ENCODE data around the gene PGA4. TPM values are rescaled to one million over a fixed set of nuclear protein-coding genes. Genes with fewer than 3 reads are reported as not detected.
"Not testable (repeated sequence)": the region's sequence is repeated elsewhere in the genome, so short reads cannot be mapped to it uniquely, and the experiment has no call there.

PGA4 gene
- total RNA-seq, 5 donors from 2014 or later (not counting 1 experiment from before 2014, with no cell fraction given) = not detected

- H3K4me1 ChIP-seq (ENCODE audit: control insufficient read depth in 1 of 2, extremely low read depth in 1 of 2, insufficient read depth in 2 of 2, low read length in 2 of 2); H3K27me3 Mint-ChIP-seq; H3K36me3 ChIP-seq (ENCODE audit: control insufficient read depth in 2 of 2, extremely low read depth in 1 of 2, insufficient read depth in 1 of 2, low read length in 1 of 2); H3K36me3 Mint-ChIP-seq; H3K4me3 Mint-ChIP-seq; H3K9me3 ChIP-seq; H3K27ac Mint-ChIP-seq; H3K4me3 ChIP-seq (ENCODE audit: control insufficient read depth in 1 of 2, extremely low read depth in 1 of 2, low read length in 1 of 2); H3K27me3 ChIP-seq (replicated peaks in 1 of 2; ENCODE audit: control insufficient read depth in 2 of 2, extremely low read depth in 1 of 2, insufficient read depth in 2 of 2, low read length in 1 of 2); POLR2A ChIA-PET; H3K27ac ChIP-seq (ENCODE audit: low read length); DNase-seq; H3K4me1 Mint-ChIP-seq; CTCF ChIA-PET; ATAC-seq (replicated peaks in 1 of 4); H3K9me3 Mint-ChIP-seq: not testable (repeated sequence)
- no CpG with 5 or more reads among the region's 8 CpGs for WGBS (ENCODE audit: insufficient coverage)
Measured at GRCh38 chr11:61240875-61241274, 18.7 kb downstream of the PGA4 start, which contains the start of gene PGA5. TSS of gene PGA5 (plus strand) at chr11:61241175. CDS start at chr11:61241227, 52 bp downstream.

DNA sequence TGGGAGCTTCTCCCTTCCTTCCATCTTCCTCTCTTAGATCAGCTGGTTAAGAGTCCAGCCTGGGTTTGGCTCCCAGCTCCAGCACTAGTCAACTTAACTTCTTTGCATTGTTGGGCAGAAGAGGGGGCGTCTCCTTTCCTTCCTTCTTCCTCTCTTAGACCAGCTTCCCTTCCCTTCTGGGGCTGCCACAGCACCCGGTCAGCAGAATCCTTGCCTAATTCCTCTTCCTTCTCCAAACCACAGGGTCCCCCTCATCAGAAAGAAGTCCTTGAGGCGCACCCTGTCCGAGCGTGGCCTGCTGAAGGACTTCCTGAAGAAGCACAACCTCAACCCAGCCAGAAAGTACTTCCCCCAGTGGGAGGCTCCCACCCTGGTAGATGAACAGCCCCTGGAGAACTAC is 19.4 kb downstream of the PGA4 start:
- H3K4me3 Mint-ChIP-seq; H3K4me3 ChIP-seq (ENCODE audit: control insufficient read depth in 1 of 2, extremely low read depth in 1 of 2, low read length in 1 of 2); H3K36me3 Mint-ChIP-seq; ATAC-seq (replicated peaks in 1 of 4); POLR2A ChIA-PET; CTCF ChIA-PET; H3K27me3 ChIP-seq (replicated peaks in 1 of 2; ENCODE audit: control insufficient read depth in 2 of 2, extremely low read depth in 1 of 2, insufficient read depth in 2 of 2, low read length in 1 of 2); H3K9me3 ChIP-seq; H3K27me3 Mint-ChIP-seq; H3K27ac ChIP-seq (ENCODE audit: low read length); H3K4me1 ChIP-seq (ENCODE audit: control insufficient read depth in 1 of 2, extremely low read depth in 1 of 2, insufficient read depth in 2 of 2, low read length in 2 of 2); H3K4me1 Mint-ChIP-seq; H3K9me3 Mint-ChIP-seq; DNase-seq; H3K27ac Mint-ChIP-seq; H3K36me3 ChIP-seq (ENCODE audit: control insufficient read depth in 2 of 2, extremely low read depth in 1 of 2, insufficient read depth in 1 of 2, low read length in 1 of 2): not testable (repeated sequence)
- no CpG with 5 or more reads among the region's 5 CpGs for WGBS (ENCODE audit: insufficient coverage)

- ATAC-seq (replicated peaks in 1 of 4); H3K27ac Mint-ChIP-seq; H3K4me1 Mint-ChIP-seq; H3K36me3 Mint-ChIP-seq; H3K4me3 ChIP-seq (ENCODE audit: control insufficient read depth in 1 of 2, extremely low read depth in 1 of 2, low read length in 1 of 2); H3K9me3 ChIP-seq; H3K27me3 ChIP-seq (replicated peaks in 1 of 2; ENCODE audit: control insufficient read depth in 2 of 2, extremely low read depth in 1 of 2, insufficient read depth in 2 of 2, low read length in 1 of 2); H3K27ac ChIP-seq (ENCODE audit: low read length); POLR2A ChIA-PET; H3K36me3 ChIP-seq (ENCODE audit: control insufficient read depth in 2 of 2, extremely low read depth in 1 of 2, insufficient read depth in 1 of 2, low read length in 1 of 2); H3K27me3 Mint-ChIP-seq; H3K9me3 Mint-ChIP-seq; DNase-seq; CTCF ChIA-PET; H3K4me3 Mint-ChIP-seq; H3K4me1 ChIP-seq (ENCODE audit: control insufficient read depth in 1 of 2, extremely low read depth in 1 of 2, insufficient read depth in 2 of 2, low read length in 2 of 2): not testable (repeated sequence)
- WGBS (ENCODE audit: insufficient coverage) = no CpG with 5 or more reads among the region's 10 CpGs
Measured at GRCh38 chr11:61245284-61245964, 23.3 kb downstream of the PGA4 start.

- ATAC-seq (replicated peaks in 1 of 4); H3K36me3 ChIP-seq (ENCODE audit: control insufficient read depth in 2 of 2, extremely low read depth in 1 of 2, insufficient read depth in 1 of 2, low read length in 1 of 2); H3K9me3 ChIP-seq; H3K4me3 ChIP-seq (ENCODE audit: control insufficient read depth in 1 of 2, extremely low read depth in 1 of 2, low read length in 1 of 2); POLR2A ChIA-PET; H3K27ac ChIP-seq (ENCODE audit: low read length); H3K4me1 Mint-ChIP-seq; H3K4me1 ChIP-seq (ENCODE audit: control insufficient read depth in 1 of 2, extremely low read depth in 1 of 2, insufficient read depth in 2 of 2, low read length in 2 of 2); H3K27me3 ChIP-seq (replicated peaks in 1 of 2; ENCODE audit: control insufficient read depth in 2 of 2, extremely low read depth in 1 of 2, insufficient read depth in 2 of 2, low read length in 1 of 2); H3K27ac Mint-ChIP-seq; H3K4me3 Mint-ChIP-seq; DNase-seq; H3K27me3 Mint-ChIP-seq; H3K9me3 Mint-ChIP-seq; CTCF ChIA-PET; H3K36me3 Mint-ChIP-seq: not testable (repeated sequence)
- 70% methylated on average over 4 of the region's 9 CpGs for WGBS (ENCODE audit: insufficient coverage)
Measured at GRCh38 chr11:61248071-61248470, 25.9 kb downstream of the PGA4 start.

- CTCF ChIA-PET = not testable (repeated sequence)
Measured at GRCh38 chr11:61249201-61249600, 27.1 kb downstream of the PGA4 start.

GRCh38 chr11:61250796-61251765 is 28.9 kb downstream of the PGA4 start:
- H3K27ac Mint-ChIP-seq; CTCF ChIA-PET; H3K9me3 Mint-ChIP-seq; H3K27me3 Mint-ChIP-seq; H3K4me1 Mint-ChIP-seq; H3K27ac ChIP-seq (ENCODE audit: low read length); H3K4me3 Mint-ChIP-seq; H3K9me3 ChIP-seq; POLR2A ChIA-PET; H3K4me3 ChIP-seq (ENCODE audit: control insufficient read depth in 1 of 2, extremely low read depth in 1 of 2, low read length in 1 of 2); H3K36me3 ChIP-seq (ENCODE audit: control insufficient read depth in 2 of 2, extremely low read depth in 1 of 2, insufficient read depth in 1 of 2, low read length in 1 of 2); H3K4me1 ChIP-seq (ENCODE audit: control insufficient read depth in 1 of 2, extremely low read depth in 1 of 2, insufficient read depth in 2 of 2, low read length in 2 of 2); DNase-seq; H3K36me3 Mint-ChIP-seq; H3K27me3 ChIP-seq (replicated peaks in 1 of 2; ENCODE audit: control insufficient read depth in 2 of 2, extremely low read depth in 1 of 2, insufficient read depth in 2 of 2, low read length in 1 of 2); ATAC-seq (replicated peaks in 1 of 4): not testable (repeated sequence)
- WGBS (ENCODE audit: insufficient coverage) = 95% methylated on average over 7 of the region's 20 CpGs

More at GRCh38 chr11:61249201-61249600, 27.1 kb downstream of the PGA4 start:
- H3K27ac Mint-ChIP-seq; POLR2A ChIA-PET; H3K36me3 ChIP-seq (ENCODE audit: control insufficient read depth in 2 of 2, extremely low read depth in 1 of 2, insufficient read depth in 1 of 2, low read length in 1 of 2); H3K4me1 ChIP-seq (ENCODE audit: control insufficient read depth in 1 of 2, extremely low read depth in 1 of 2, insufficient read depth in 2 of 2, low read length in 2 of 2); H3K36me3 Mint-ChIP-seq; H3K27ac ChIP-seq (ENCODE audit: low read length); H3K27me3 ChIP-seq (replicated peaks in 1 of 2; ENCODE audit: control insufficient read depth in 2 of 2, extremely low read depth in 1 of 2, insufficient read depth in 2 of 2, low read length in 1 of 2); H3K4me1 Mint-ChIP-seq; H3K27me3 Mint-ChIP-seq; H3K4me3 Mint-ChIP-seq; H3K4me3 ChIP-seq (ENCODE audit: control insufficient read depth in 1 of 2, extremely low read depth in 1 of 2, low read length in 1 of 2); DNase-seq; H3K9me3 Mint-ChIP-seq; ATAC-seq (replicated peaks in 1 of 4); H3K9me3 ChIP-seq: not testable (repeated sequence)
- WGBS (ENCODE audit: insufficient coverage) = 78% methylated on average over 4 of the region's 8 CpGs

Measured in T-cell (primary cell).